GM12801 (cell line): ENCODE data around the gene YIPF1.

Source experiments
- CTCF ChIP-seq: IDR thresholded peaks from one replicate; pipeline ENCODE4 v1.5.1; 2011; ENCODE audit warnings: control low read depth; ENCODE audit not compliant: insufficient read length; ENCODE audit errors: extremely low read depth

YIPF1 gene

GRCh38 chr1:53894644-53895043 lies 5.0 kb upstream of the YIPF1 start:
- no peak for TF ChIP-seq CTCF

DNA sequence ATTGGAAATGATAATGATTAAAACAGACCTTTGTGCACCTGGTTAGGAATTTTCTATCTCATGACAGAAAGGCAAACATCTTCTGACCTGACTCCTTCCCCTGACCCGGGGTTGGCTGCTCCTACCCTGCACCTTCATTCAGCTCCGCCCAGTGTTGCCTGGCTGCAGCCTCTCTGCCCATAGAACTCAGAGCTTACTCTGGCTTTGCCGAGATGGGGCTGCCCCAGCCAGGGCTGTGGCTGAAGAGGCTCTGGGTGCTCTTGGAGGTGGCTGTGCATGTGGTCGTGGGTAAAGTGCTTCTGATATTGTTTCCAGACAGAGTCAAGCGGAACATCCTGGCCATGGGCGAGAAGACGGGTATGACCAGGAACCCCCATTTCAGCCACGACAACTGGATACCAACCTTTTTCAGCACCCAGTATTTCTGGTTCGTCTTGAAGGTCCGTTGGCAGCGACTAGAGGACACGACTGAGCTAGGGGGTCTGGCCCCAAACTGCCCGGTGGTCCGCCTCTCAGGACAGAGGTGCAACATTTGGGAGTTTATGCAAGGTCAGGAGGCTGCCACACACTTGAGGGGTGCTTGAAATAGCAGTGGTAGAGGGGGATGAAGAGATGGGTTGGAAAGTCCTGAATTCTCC lies 4.5 kb upstream of the YIPF1 start, which contains the start of gene DIO1:
Gene DIO1 (plus strand): TSS at position 189 of the 638 bp plus-strand sequence. CDS start 24 bp downstream, at position 213.
- no peak for TF ChIP-seq CTCF

- TF ChIP-seq CTCF: no peak
Measured at GRCh38 chr1:53892911-53893310, 3.3 kb upstream of the YIPF1 start.

GRCh38 chr1:53891678-53892077 lies 2.1 kb upstream of the YIPF1 start:
- no peak for TF ChIP-seq CTCF

- no peak for TF ChIP-seq CTCF
Measured at GRCh38 chr1:53891018-53891417, 1.4 kb upstream of the YIPF1 start.

DNA sequence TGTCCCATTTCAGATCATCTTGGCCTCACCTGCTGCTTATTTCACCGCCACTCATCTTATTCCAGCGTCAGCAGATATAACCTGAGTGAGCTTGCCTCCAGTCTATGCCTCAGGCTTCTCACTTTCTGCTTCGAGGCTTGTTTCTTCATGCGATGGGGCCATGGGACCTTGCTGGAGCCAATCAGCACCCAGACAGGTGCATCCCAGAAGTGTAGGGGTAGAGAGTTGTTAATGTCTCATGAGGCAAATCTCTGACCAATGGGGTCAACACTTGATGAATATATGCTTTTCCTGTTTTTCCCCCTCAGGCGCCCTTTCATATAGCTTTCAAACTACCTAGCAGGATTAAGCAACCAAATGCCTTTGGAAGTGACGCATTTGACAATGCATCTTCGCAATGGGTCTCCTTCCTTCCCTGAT lies 935 bp upstream of the YIPF1 start:
- TF ChIP-seq CTCF: no peak

DNA sequence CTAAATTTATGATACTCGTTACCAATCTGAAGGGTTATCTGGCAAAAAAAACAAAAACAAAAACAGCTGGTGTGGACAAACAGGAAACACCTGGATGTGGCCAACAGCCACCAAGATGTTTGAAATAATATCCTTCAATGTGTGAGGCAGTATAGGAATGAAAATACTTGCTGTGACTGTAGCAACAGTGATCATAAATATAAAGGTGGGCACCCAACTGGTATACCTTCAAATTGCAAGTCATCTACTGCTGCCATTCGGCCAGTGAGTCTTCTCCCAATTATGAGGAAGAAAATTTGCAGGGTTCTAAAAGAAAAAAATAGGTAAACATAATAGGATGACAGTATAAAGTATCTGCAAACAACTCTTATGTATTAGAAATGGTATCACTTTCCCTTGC lies 916 bp downstream of the YIPF1 start:
- no peak for TF ChIP-seq CTCF
